ENCODE measurements around the gene CPLANE2. TPM values are rescaled to one million over a fixed set of nuclear protein-coding genes. Genes with fewer than 3 reads are reported as not detected.

Gene CPLANE2, protein sequence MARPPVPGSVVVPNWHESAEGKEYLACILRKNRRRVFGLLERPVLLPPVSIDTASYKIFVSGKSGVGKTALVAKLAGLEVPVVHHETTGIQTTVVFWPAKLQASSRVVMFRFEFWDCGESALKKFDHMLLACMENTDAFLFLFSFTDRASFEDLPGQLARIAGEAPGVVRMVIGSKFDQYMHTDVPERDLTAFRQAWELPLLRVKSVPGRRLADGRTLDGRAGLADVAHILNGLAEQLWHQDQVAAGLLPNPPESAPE
- total RNA-seq, result 3.1 TPM

DNA sequence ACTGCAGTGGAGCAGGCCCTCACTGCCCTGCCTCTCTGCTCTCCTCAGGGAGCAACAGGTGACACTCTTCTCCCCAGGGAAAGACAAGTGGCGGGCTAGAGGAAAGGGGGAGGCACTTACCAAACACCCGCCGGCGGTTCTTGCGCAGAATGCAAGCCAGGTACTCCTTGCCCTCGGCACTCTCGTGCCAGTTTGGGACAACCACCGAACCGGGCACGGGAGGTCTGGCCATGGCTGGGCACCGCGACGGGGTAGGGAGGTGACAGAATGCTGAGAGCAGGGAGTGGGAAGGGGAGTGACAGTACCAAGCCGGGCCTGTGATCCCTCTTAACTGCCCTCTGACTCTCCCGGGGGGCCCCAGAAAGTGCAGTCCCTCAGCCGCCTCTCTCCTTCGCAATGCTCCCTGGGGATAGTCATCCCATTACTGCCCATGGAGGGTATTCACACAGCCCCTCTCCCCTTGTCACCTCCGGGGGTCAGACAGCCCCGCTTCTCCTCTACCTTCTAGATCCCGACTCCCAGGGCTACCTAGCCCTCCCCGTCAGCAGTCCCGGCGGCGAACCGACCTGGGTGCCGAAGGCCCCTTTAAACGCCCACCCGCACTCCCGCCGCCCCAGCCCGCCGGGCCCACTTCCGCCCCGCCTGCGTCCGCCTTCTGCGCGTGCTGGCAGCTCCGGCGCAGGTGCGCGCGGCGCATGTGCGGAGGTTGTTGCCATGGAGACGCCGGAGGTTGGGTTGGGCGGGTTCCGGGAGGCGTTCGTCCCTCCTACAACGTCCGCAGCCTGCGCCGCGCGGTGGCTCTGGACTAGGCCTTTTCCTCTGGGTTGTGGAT, at the start of gene CPLANE2:
TSS of gene CPLANE2 (minus strand) at position 673 of the 832 bp plus-strand sequence. CDS start at position 232, 441 bp downstream.
- no peaks in the 10 kb centered on the region for H3K9me3 ChIP-seq (ENCODE audit: control insufficient read depth in 3 of 3, low read length in 3 of 3)
- H3K4me1 ChIP-seq (ENCODE audit: control insufficient read depth in 3 of 3, insufficient read depth in 3 of 3, low read length in 3 of 3), result peaks cover 17 to 19% (median 18%) of the 10 kb centered on the region in 3 donors
- H3K27me3 ChIP-seq (ENCODE audit: control insufficient read depth in 3 of 3, insufficient read depth in 3 of 3, low read length in 3 of 3), result no peaks in the 10 kb centered on the region
- peak within 1 kb of the TSS; percentile 74 to 88 (median 81) for H3K4me3 ChIP-seq (ENCODE audit: low read length in 3 of 3)
- H3K9ac ChIP-seq (ENCODE audit: low read depth in 1 of 3, low read length in 3 of 3), result peak within 1 kb of the TSS; percentile 78 to 89 (median 88)
- peaks cover 0 to 8% (median 2%) of the 10 kb centered on the region in 3 donors for H3K36me3 ChIP-seq (ENCODE audit: control insufficient read depth in 3 of 3, insufficient read depth in 3 of 3, low read length in 3 of 3)
- H3K27ac ChIP-seq (ENCODE audit: low read depth, low read length), result peak within 1 kb of the TSS; percentile 69

DNA sequence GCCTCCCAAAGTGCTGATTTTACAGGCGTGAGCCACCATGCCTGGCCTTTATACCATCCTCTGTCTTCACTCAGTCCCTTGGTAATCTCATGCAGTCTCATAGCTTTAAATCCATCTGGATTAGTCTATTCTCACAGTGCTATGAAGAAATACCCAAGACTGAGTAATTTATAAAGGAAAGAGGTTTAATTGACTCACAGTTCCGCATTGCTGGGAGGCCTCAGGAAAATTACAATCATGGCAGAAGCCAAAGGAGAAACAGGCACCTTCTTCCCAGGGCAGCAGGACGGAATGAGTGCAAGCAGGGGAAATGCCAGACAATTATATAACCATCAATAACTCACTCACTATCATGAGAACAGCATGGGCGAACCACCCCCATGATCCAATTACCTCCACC, 49.1 kb upstream of the CPLANE2 start:
- Histone ChIP-seq H3K9me3 (ENCODE audit: control insufficient read depth in 3 of 3, low read length in 3 of 3) (no peaks in the 10 kb centered on the region), H3K36me3 (ENCODE audit: control insufficient read depth in 3 of 3, insufficient read depth in 3 of 3, low read length in 3 of 3) (peaks cover 0 to 5% (median 2%) of the 10 kb centered on the region in 3 donors), H3K4me1 (ENCODE audit: control insufficient read depth in 3 of 3, insufficient read depth in 3 of 3, low read length in 3 of 3) (peaks cover 3 to 17% (median 12%) of the 10 kb centered on the region in 3 donors), H3K4me3 (ENCODE audit: low read length in 3 of 3) (no peak overlapping the region), H3K27me3 (ENCODE audit: control insufficient read depth in 3 of 3, insufficient read depth in 3 of 3, low read length in 3 of 3) (no peaks in the 10 kb centered on the region), H3K9ac (ENCODE audit: low read depth in 1 of 3, low read length in 3 of 3) (no peak overlapping the region), H3K27ac (ENCODE audit: low read depth, low read length) (no peak overlapping the region)

DNA sequence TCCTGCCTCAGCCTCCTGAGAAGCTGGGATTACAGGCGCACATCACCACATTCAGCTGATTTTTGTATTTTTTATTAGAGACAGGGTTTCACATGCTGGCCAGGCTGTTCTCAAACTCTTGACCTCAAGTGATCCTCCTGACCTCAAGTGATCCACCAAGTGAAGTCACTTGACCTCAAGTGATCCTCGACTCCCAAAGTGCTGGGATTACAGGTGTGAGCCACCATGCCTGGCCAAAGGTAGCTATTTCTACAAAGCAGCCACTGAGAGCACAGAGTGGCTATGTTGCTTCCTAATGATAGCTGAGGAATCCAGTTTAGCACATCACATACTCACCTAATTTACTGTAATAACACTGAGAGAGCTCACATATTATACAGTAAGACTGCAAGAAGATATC, 44.8 kb upstream of the CPLANE2 start:
- peaks cover 0 to 3% (median 2%) of the 10 kb centered on the region in 3 donors for H3K36me3 ChIP-seq (ENCODE audit: control insufficient read depth in 3 of 3, insufficient read depth in 3 of 3, low read length in 3 of 3)
- H3K9me3 ChIP-seq (ENCODE audit: control insufficient read depth in 3 of 3, low read length in 3 of 3), result no peaks in the 10 kb centered on the region
- no peaks in the 10 kb centered on the region for H3K27me3 ChIP-seq (ENCODE audit: control insufficient read depth in 3 of 3, insufficient read depth in 3 of 3, low read length in 3 of 3)
- H3K4me1 ChIP-seq (ENCODE audit: control insufficient read depth in 3 of 3, insufficient read depth in 3 of 3, low read length in 3 of 3), result peaks cover 2 to 8% (median 3%) of the 10 kb centered on the region in 3 donors
- no peak overlapping the region for H3K9ac ChIP-seq (ENCODE audit: low read depth in 1 of 3, low read length in 3 of 3)
- no peak overlapping the region for H3K4me3 ChIP-seq (ENCODE audit: low read length in 3 of 3)
- no peak overlapping the region for H3K27ac ChIP-seq (ENCODE audit: low read depth, low read length)

DNA sequence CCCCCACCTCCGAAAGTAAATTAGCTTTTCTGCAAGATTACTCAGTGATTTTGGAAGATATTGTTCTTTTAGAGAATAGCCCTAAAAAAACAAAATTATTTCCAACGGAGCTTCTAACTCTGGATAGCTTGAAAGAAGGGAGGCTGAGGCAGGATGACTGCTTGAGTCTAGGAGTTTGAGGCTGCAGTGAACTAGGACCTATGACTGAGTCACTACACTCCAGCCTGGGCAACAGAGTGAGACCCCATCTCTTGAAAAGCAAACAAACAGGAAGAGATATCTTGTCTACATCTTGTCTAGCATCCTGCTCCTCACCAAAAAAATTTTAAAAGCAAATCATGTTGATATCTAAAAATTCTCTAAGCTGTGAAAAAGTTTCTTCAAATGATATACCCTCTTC, 42.2 kb upstream of the CPLANE2 start:
- peaks cover 0 to 3% (median 0%) of the 10 kb centered on the region in 3 donors for H3K36me3 ChIP-seq (ENCODE audit: control insufficient read depth in 3 of 3, insufficient read depth in 3 of 3, low read length in 3 of 3)
- no peak overlapping the region for H3K4me3 ChIP-seq (ENCODE audit: low read length in 3 of 3)
- no peaks in the 10 kb centered on the region for H3K27me3 ChIP-seq (ENCODE audit: control insufficient read depth in 3 of 3, insufficient read depth in 3 of 3, low read length in 3 of 3)
- no peaks in the 10 kb centered on the region for H3K9me3 ChIP-seq (ENCODE audit: control insufficient read depth in 3 of 3, low read length in 3 of 3)
- H3K27ac ChIP-seq (ENCODE audit: low read depth, low read length), result no peak overlapping the region
- H3K4me1 ChIP-seq (ENCODE audit: control insufficient read depth in 3 of 3, insufficient read depth in 3 of 3, low read length in 3 of 3), result peaks cover 0 to 3% (median 2%) of the 10 kb centered on the region in 3 donors
- no peak overlapping the region for H3K9ac ChIP-seq (ENCODE audit: low read depth in 1 of 3, low read length in 3 of 3)

DNA sequence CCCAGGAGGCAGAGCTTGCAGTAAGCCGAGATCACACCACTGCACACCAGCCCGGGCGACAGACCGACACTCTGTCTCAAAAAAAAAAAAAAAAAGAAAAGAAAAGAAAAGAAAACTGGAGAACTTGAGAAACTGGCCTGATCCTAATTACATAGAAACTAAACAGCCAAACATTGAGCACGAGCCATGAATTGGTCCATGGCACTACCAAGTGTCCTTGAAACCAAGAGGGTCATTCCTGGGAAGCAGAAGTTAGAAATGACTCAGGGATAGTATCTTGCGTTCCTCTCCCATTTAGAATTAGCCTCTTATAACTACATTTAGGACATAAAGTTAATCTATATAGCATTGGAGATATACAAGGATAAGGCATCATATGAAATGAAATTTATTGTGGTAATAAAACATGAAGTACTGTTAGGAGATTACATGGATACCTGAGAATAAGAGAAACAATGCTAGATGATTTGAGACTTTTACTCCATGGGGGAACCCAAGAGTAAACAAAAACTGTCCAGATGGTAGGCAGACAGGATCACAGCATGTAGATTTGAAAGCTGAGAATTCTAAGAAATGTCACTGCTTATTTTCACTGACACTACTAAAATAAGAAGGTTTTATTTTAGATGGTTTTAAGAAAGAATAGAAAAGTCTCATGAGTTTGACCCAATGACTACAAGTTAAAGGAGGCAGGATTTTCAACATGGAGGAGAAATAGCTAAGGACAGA, 39.5 kb upstream of the CPLANE2 start:
- no peak overlapping the region for H3K27ac ChIP-seq (ENCODE audit: low read depth, low read length)
- H3K9me3 ChIP-seq (ENCODE audit: control insufficient read depth in 3 of 3, low read length in 3 of 3), result no peaks in the 10 kb centered on the region
- no peaks in the 10 kb centered on the region for H3K27me3 ChIP-seq (ENCODE audit: control insufficient read depth in 3 of 3, insufficient read depth in 3 of 3, low read length in 3 of 3)
- no peak overlapping the region for H3K9ac ChIP-seq (ENCODE audit: low read depth in 1 of 3, low read length in 3 of 3)
- H3K4me1 ChIP-seq (ENCODE audit: control insufficient read depth in 3 of 3, insufficient read depth in 3 of 3, low read length in 3 of 3), result peaks cover 0 to 3% (median 2%) of the 10 kb centered on the region in 3 donors
- H3K36me3 ChIP-seq (ENCODE audit: control insufficient read depth in 3 of 3, insufficient read depth in 3 of 3, low read length in 3 of 3), result peaks cover 0 to 3% (median 0%) of the 10 kb centered on the region in 3 donors
- no peak overlapping the region for H3K4me3 ChIP-seq (ENCODE audit: low read length in 3 of 3)

DNA sequence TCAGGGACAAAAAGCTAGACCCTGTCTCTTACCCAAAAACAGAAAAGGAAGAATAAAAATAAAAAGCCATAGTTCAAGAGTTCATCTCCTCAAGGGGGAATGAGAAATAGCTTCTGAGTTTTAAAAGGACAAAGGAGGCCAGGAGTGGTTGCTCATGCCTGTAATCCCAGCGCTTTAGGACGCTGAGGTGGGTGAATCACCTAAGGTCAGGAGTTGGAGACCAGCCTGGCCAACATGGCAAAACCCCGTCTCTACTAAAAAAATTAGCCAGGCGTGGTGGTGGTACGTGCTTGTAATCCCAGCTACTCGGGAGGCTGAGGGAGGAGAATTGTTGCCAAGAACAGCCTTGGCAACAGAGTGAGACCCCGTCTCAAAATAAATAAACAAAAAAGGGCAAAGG, 38.6 kb upstream of the CPLANE2 start:
- H3K27ac ChIP-seq (ENCODE audit: low read depth, low read length), result no peak overlapping the region
- no peaks in the 10 kb centered on the region for H3K27me3 ChIP-seq (ENCODE audit: control insufficient read depth in 3 of 3, insufficient read depth in 3 of 3, low read length in 3 of 3)
- H3K4me3 ChIP-seq (ENCODE audit: low read length in 3 of 3), result no peak overlapping the region
- H3K4me1 ChIP-seq (ENCODE audit: control insufficient read depth in 3 of 3, insufficient read depth in 3 of 3, low read length in 3 of 3), result peaks cover 0 to 3% (median 2%) of the 10 kb centered on the region in 3 donors
- no peaks in the 10 kb centered on the region for H3K9me3 ChIP-seq (ENCODE audit: control insufficient read depth in 3 of 3, low read length in 3 of 3)
- H3K9ac ChIP-seq (ENCODE audit: low read depth in 1 of 3, low read length in 3 of 3), result no peak overlapping the region
- peaks cover 0 to 5% (median 2%) of the 10 kb centered on the region in 3 donors for H3K36me3 ChIP-seq (ENCODE audit: control insufficient read depth in 3 of 3, insufficient read depth in 3 of 3, low read length in 3 of 3)

DNA sequence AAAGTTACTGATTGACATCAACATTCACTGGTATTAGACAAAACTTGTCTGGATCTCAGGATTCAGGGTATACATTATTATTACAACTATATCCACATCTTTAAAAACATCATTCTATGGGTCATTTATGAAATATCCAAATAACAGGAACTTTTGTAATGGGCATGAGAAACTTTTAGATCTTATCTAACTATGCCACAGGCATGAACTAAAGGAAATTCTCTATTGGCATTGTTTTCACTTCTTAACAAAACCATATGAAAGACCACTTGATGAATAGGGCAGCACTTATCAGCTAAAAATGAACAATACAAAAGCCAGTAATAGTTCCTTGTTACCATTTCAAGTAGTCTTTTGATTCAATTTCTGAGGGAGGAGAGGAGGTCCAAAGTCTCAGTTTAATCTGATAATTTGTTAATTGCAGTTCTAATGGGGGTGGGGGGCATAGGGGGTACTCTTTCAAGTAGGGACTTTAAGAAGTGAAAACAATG, 30.8 kb upstream of the CPLANE2 start:
- Histone ChIP-seq H3K9me3 (ENCODE audit: control insufficient read depth in 3 of 3, low read length in 3 of 3) (no peaks in the 10 kb centered on the region), H3K27ac (ENCODE audit: low read depth, low read length) (no peak overlapping the region), H3K27me3 (ENCODE audit: control insufficient read depth in 3 of 3, insufficient read depth in 3 of 3, low read length in 3 of 3) (no peaks in the 10 kb centered on the region), H3K4me3 (ENCODE audit: low read length in 3 of 3) (no peak overlapping the region), H3K4me1 (ENCODE audit: control insufficient read depth in 3 of 3, insufficient read depth in 3 of 3, low read length in 3 of 3) (peaks cover 6 to 13% (median 6%) of the 10 kb centered on the region in 3 donors), H3K36me3 (ENCODE audit: control insufficient read depth in 3 of 3, insufficient read depth in 3 of 3, low read length in 3 of 3) (peaks cover 0 to 2% (median 2%) of the 10 kb centered on the region in 3 donors), H3K9ac (ENCODE audit: low read depth in 1 of 3, low read length in 3 of 3) (no peak overlapping the region)

DNA sequence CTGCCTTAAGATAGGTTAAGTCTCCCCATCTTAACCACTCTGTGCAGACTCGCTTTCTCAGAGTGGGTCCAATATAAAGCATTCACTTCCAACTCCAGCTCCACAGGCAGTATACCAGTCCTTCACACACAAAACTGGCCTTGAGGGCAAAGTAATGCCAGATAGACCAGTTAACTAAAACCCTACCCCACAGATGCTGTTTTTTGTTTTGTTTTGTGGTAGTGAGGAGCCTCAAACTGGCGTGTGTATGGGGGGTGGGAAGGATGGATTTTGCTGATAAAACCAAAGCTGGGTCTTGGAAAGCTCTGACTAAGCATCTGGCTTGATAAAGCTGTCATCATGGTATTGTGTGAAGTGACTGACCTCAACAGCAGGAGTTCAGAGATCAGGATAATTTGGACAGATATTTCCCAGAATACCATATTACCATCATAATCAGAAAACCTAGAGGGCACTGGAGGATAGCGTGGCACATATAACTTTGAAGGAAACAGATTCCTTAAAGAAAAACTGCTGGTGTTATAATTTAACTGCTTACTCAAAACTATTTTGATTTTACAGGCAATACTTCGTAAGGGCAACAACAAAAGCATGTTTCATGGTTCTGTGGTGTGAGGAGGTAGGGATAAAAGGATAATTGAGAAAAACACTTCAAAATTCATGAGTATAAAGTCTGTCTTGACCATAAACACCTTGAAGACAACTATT, 29.6 kb upstream of the CPLANE2 start:
- no peaks in the 10 kb centered on the region for H3K9me3 ChIP-seq (ENCODE audit: control insufficient read depth in 3 of 3, low read length in 3 of 3)
- H3K36me3 ChIP-seq (ENCODE audit: control insufficient read depth in 3 of 3, insufficient read depth in 3 of 3, low read length in 3 of 3), result peaks cover 0 to 2% (median 2%) of the 10 kb centered on the region in 3 donors
- no peak overlapping the region for H3K27ac ChIP-seq (ENCODE audit: low read depth, low read length)
- no peaks in the 10 kb centered on the region for H3K27me3 ChIP-seq (ENCODE audit: control insufficient read depth in 3 of 3, insufficient read depth in 3 of 3, low read length in 3 of 3)
- H3K9ac ChIP-seq (ENCODE audit: low read depth in 1 of 3, low read length in 3 of 3), result no peak overlapping the region
- H3K4me3 ChIP-seq (ENCODE audit: low read length in 3 of 3), result no peak overlapping the region
- H3K4me1 ChIP-seq (ENCODE audit: control insufficient read depth in 3 of 3, insufficient read depth in 3 of 3, low read length in 3 of 3), result peaks cover 6 to 13% (median 6%) of the 10 kb centered on the region in 3 donors

DNA sequence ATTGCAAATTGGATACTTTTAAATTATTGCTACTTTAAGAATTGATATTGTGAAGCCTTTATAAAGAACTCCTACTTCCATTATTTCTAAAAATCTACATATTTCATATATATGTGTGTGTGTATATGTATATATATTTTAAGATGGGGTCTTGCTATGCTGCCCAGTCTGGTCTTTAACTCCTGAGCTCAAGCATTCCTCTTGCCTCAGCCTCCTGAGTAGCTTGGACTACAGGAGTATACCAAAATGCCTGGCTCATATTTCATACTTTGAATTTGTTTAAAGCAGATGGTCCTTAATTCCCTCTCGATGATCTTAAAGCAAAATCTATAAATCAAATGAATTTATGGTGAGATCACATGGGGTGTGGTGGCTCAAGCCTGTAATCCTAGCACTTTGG, 25.1 kb upstream of the CPLANE2 start:
- peaks cover 6 to 8% (median 6%) of the 10 kb centered on the region in 3 donors for H3K4me1 ChIP-seq (ENCODE audit: control insufficient read depth in 3 of 3, insufficient read depth in 3 of 3, low read length in 3 of 3)
- H3K27me3 ChIP-seq (ENCODE audit: control insufficient read depth in 3 of 3, insufficient read depth in 3 of 3, low read length in 3 of 3), result no peaks in the 10 kb centered on the region

More for the DNA sequence above, 25.1 kb upstream of the CPLANE2 start:
- Histone ChIP-seq H3K4me3 (ENCODE audit: low read length in 3 of 3) (no peak overlapping the region), H3K27ac (ENCODE audit: low read depth, low read length) (no peak overlapping the region), H3K9me3 (ENCODE audit: control insufficient read depth in 3 of 3, low read length in 3 of 3) (no peaks in the 10 kb centered on the region), H3K36me3 (ENCODE audit: control insufficient read depth in 3 of 3, insufficient read depth in 3 of 3, low read length in 3 of 3) (peaks cover 0 to 2% (median 0%) of the 10 kb centered on the region in 3 donors), H3K9ac (ENCODE audit: low read depth in 1 of 3, low read length in 3 of 3) (no peak overlapping the region)
